GM19023 (cell line): ENCODE data around the gene SNORC.

ENCODE experiments used
- ATAC-seq: cut with Tn5 transposase; IDR thresholded peaks from one replicate; pipeline ENCODE4 v1.9.1; 2021; ENCODE audit warnings: mild to moderate bottlenecking, moderate library complexity; ENCODE audit not compliant: unreplicated experiment

Gene SNORC

DNA sequence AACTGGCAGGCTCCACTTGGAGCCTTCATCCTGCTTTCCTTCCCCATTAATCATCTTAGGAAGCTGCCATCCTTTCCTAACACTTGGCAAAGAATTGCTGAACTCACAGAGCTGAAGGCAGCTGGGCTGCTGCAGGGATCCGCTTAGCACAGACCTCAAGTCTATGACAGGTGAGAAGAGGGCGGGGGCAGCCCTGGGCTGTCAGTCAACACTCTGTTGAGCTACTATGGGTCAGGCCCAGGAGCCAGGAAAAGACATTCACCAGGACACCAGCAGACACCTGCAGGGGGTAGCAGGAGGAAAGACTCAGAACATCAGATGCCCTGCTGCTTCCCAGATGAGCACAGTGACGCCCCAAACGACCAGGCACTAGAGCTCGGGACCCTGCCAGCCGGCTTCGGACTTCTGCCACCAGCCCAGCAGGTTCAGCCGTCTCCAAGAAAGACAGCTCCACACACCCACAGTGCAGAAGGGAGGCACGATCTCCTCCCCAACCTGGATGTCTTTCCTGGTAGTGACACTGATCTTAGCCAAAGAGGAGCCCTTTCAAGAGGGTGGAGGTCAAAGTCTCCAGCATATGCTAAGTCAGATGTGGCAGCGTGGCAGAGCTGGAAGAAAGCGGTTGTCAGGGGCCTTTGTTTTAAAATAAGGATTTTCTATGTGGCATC lies 55.2 kb downstream of the SNORC start:
- no peak for ATAC-seq

DNA sequence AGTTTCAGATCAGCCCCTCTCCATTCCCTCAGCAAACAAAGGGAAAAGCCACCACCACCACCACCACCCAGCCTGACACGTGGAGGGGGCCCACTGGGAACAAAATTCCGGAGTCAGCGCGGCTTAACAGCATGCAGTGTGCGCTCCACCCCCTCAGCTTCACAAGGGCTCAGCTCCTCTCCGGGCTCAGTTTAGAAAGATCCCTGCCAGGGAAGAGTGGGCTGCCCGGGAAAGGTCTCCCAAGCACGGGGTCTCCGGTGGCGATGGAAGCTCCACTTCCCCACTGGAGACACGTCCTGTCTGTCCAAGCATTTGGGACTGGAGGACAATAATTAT lies 55.7 kb downstream of the SNORC start:
- no peak for ATAC-seq

DNA sequence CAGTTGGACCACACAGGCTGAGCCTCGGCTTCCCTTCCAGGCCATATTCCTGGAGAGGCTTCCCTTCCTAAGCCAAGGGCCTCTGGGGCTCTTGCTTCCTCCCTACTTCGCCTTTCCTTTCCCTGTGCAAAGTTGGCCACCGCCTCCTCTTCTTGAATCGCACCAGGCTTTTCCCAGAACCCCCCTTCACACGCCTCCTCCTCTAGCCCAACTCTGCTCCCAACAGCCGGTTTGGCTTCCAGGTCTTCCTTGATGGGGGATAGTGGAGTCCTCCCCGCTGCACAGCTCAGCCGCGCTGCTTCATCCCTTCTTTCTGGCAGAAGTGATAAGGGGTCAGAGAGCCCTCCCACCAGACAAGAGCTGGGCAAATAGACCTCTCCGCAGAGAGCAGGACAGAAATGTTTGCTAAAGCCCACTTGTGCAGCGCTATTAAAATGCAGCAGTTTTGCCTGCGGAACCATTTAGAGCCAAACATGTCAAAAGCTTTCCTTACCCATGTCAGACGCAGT lies 56.4 kb downstream of the SNORC start:
- no peak for ATAC-seq

DNA sequence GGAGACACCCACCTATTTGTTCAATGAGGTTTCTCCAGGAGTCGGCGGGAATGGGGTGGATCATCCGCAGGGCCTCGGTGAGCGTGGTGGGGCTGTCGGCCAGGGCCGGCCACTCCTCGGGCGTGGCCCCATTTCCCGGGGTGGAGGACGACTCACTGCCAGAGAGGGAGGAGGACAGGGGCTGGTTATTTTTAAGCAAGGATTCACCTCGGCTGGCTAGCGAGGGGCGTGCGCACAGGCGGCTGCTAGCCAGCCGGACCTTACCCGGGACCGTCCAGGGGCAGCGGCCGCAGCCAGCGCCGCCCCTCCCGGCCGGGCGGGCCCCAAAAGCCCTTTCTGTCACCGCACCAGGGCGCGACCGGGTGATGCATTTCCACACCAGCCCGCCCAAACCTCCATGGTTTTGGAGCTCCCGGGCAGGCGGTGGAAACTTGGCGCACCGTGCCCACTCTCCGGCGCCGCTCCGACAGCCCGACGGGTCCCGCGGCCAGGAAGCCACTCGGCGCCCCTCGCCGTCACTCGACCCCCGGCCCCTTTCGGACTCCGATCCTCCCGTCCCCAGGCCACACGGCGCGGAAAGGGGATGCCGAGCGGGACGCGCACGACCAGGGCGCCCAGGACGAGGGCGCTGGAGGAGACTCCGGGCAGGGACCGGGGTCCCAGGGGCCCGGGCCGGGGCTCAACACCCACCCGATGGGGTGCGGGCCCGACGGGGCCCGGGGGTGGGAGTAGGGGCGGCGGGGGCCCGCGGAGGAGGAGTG lies 57.1 kb downstream of the SNORC start:
- no peak for ATAC-seq

DNA sequence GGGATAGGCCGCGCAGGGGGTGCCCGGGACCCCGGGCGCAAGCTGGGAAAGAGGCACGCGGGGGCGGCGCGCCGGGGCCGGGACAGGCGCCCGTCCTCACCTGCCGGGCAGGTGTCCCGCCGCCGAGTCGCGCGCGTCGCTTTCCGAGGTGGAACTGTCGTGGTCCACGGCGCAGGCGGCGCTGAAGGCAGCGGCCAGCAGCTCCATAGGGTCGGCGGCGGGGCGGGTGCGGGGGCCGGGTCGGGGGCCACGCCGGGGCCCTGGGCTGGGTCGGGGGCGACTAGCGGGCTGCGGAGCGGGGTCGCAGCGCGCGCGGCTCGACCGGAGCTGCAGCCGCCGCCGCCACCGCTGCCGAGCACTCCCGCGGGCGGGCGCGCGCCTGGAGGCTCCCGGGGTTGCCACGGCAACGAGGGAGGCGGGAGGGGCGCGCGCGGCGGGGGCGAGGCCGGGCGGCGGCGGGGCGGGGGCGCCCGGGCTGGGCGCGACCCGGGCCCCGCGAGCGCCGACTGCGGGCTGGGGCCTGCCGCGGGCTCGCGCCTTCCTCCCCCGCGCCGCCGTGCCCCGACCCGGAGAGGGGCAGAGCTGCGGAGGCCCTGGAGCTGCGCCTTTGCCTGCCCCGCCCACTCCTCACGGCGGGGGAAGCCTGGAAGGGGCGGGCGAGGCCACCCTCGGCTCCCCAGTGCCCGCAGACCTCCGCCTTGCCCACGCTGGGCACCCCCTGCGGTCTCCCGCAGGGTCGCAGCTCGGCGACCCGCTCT lies 57.9 kb downstream of the SNORC start:
- no peak for ATAC-seq
